Measurements from ENCODE around the gene BMPR1B. TPM values are rescaled to one million over a fixed set of nuclear protein-coding genes. Genes with fewer than 3 reads are reported as not detected.
A peak's percentile ranks its signal among the peaks of the same experiment; 100 is the strongest.

BMPR1B gene
- total and polyA plus RNA-seq, 9 of the 15 experiments (the other 6 are each of a cell fraction or from before 2014, with no cell fraction given): 0.01 TPM; not detected in 8

DNA sequence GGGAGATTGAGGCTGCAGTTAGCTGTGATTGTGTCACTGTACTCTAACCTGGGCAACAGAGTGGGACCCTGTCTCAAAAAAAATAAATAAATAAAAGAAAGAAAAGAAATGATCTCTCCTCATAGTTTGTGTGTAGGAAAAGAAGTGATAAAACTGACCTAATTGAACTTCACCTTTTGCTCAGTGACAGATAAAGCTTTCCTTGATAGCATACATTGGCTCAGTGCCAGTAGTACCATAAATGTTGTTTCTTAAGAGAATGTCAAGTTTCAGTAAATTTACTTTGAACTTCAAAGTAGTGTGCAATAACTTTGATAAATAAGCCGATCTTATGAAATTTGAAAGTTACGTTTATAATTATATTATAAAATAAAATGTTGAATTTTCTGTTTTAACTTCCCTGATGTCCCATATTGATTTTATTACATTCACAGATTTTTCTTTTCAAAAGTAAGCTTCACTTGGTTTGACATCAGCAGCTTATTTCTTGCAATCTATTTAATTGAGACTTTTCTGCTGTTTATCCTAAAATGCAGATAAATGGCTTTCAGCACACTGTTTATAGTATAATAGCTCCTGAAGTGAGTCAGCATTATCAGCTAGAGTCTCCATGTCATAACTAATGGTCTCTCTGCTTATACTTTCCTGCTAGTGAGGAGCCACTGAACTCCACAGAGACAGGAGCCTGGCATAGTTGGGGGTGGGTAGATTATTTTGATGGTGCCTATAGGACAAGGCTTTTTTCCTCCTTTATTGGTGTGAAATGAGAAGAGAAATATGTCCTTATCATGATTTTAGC lies 330.1 kb downstream of the BMPR1B start:
- ChIA-PET POLR2A (no interaction called here), CTCF (ENCODE audit: low intra/inter-chr PET ratio) (no interaction called here)
- in situ Hi-C loops (cut with MboI) (no loop called here), intact Hi-C loops (cut with micrococcal nuclease) (no loop called here)
- peak in 2 of 4 experiments; percentile 7 to 9 for DNase-seq (ENCODE audit: extremely low read depth in 1 of 4, low spot score in 3 of 4)
- no TSS peak for BruUV-seq (replicated peaks)
- Histone ChIP-seq H3K27ac (ENCODE audit: extremely low read depth, low read depth, low read length) (no peak overlapping the region), H3K9ac (ENCODE audit: insufficient read depth in 1 of 2, low read depth in 2 of 2, low read length in 2 of 2) (no peak overlapping the region), H3K79me2 (ENCODE audit: control insufficient read depth, insufficient read depth, low read length) (no peaks in the 10 kb centered on the region), H4K20me1 (replicated peaks; ENCODE audit: control insufficient read depth, insufficient read depth, low read length) (no peaks in the 10 kb centered on the region), H3K9me1 (ENCODE audit: control insufficient read depth, insufficient read depth, low read length) (no peaks in the 10 kb centered on the region), H3K27me3 (ENCODE audit: control insufficient read depth in 2 of 2, insufficient read depth in 2 of 2, low read length in 2 of 2) (no peaks in the 10 kb centered on the region), H2AFZ (ENCODE audit: low read depth, low read length) (peak overlapping the region; percentile 48; the same call in 1 of the 2 replicates), H3K36me3 (ENCODE audit: control insufficient read depth, insufficient read depth, low read length) (no peaks in the 10 kb centered on the region), H3K4me1 (replicated peaks in 1 of 2; ENCODE audit: control insufficient read depth in 2 of 2, insufficient read depth in 2 of 2, low read length in 2 of 2) (0 out of 5 replicates have a peak, but pooled peaks cover 0 to 2% of the 10 kb centered on the region in 2 experiments), H3K4me2 (ENCODE audit: insufficient read depth, low read length) (no peak overlapping the region), H3K4me3 (no peak overlapping the region), H3K9me3 (replicated peaks; ENCODE audit: control insufficient read depth, insufficient read depth, low read depth, low read length) (no peaks in the 10 kb centered on the region)
- FAIRE-seq: no peak
- WGBS (ENCODE audit: insufficient coverage, low coverage, missing lambda C conversion rate): 3% methylated on average over 2 of the region's 2 CpGs
- peak; percentile 70 for ATAC-seq
- TF ChIP-seq DIDO1 (tag; IDR thresholded peaks at IDR 0.05; ENCODE audit: low read depth): no peak
- TF ChIP-seq, protein P1, sequence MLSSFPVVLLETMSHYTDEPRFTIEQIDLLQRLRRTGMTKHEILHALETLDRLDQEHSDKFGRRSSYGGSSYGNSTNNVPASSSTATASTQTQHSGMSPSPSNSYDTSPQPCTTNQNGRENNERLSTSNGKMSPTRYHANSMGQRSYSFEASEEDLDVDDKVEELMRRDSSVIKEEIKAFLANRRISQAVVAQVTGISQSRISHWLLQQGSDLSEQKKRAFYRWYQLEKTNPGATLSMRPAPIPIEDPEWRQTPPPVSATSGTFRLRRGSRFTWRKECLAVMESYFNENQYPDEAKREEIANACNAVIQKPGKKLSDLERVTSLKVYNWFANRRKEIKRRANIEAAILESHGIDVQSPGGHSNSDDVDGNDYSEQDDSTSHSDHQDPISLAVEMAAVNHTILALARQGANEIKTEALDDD (IDR thresholded peaks at IDR 0.05): no peak
- peak; percentile 31; the same call in 1 of the 2 replicates for TF ChIP-seq FOSL1 (tag; conservative IDR thresholded peaks at IDR 0.05)
- TF ChIP-seq, protein P2, sequence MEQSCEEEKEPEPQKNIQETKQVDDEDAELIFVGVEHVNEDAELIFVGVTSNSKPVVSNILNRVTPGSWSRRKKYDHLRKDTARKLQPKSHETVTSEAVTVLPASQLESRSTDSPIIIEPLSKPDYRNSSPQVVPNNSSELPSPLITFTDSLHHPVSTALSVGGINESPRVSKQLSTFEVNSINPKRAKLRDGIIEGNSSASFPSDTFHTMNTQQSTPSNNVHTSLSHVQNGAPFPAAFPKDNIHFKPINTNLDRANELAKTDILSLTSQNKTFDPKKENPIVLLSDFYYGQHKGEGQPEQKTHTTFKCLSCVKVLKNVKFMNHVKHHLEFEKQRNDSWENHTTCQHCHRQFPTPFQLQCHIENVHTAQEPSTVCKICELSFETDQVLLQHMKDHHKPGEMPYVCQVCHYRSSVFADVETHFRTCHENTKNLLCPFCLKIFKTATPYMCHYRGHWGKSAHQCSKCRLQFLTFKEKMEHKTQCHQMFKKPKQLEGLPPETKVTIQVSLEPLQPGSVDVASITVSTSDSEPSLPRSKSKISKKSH (CRISPR knock-in tag; IDR thresholded peaks at IDR 0.05): no peak
- TF ChIP-seq MCM2 (IDR thresholded peaks at IDR 0.05; ENCODE audit: low read depth): no peak
- peak; percentile 87 for TF ChIP-seq MAFG (tag; conservative IDR thresholded peaks at IDR 0.05)
- no peak for TF ChIP-seq ZNF384 (IDR thresholded peaks at IDR 0.05; ENCODE audit: low read depth, low read length)
- peak; percentile 88 for TF ChIP-seq NFE2 (IDR thresholded peaks at IDR 0.05; ENCODE audit: low read depth)
- no peak for TF ChIP-seq RAD51 (IDR thresholded peaks at IDR 0.05; ENCODE audit: borderline replicate concordance, low read depth)
- TF ChIP-seq CCAR2 (IDR thresholded peaks at IDR 0.05; ENCODE audit: low read depth, low read length): no peak
- TF ChIP-seq, protein P3, sequence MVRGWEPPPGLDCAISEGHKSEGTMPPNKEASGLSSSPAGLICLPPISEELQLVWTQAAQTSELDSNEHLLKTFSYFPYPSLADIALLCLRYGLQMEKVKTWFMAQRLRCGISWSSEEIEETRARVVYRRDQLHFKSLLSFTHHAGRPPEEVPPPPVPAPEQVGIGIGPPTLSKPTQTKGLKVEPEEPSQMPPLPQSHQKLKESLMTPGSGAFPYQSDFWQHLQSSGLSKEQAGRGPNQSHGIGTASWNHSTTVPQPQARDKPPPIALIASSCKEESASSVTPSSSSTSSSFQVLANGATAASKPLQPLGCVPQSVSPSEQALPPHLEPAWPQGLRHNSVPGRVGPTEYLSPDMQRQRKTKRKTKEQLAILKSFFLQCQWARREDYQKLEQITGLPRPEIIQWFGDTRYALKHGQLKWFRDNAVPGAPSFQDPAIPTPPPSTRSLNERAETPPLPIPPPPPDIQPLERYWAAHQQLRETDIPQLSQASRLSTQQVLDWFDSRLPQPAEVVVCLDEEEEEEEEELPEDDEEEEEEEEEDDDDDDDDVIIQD (CRISPR knock-in tag; IDR thresholded peaks at IDR 0.05): no peak
- TF ChIP-seq PRPF4 (IDR thresholded peaks at IDR 0.05; ENCODE audit: insufficient read depth, low read depth, low read length, poor library complexity, severe bottlenecking): no peak
- TF ChIP-seq, protein P4, sequence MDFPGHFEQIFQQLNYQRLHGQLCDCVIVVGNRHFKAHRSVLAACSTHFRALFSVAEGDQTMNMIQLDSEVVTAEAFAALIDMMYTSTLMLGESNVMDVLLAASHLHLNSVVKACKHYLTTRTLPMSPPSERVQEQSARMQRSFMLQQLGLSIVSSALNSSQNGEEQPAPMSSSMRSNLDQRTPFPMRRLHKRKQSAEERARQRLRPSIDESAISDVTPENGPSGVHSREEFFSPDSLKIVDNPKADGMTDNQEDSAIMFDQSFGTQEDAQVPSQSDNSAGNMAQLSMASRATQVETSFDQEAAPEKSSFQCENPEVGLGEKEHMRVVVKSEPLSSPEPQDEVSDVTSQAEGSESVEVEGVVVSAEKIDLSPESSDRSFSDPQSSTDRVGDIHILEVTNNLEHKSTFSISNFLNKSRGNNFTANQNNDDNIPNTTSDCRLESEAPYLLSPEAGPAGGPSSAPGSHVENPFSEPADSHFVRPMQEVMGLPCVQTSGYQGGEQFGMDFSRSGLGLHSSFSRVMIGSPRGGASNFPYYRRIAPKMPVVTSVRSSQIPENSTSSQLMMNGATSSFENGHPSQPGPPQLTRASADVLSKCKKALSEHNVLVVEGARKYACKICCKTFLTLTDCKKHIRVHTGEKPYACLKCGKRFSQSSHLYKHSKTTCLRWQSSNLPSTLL (IDR thresholded peaks at IDR 0.05): no peak
- TF ChIP-seq BRCA1 (IDR thresholded peaks at IDR 0.05): no peak
- TF ChIP-seq BRCA1 (CRISPR knock-in tag; IDR thresholded peaks at IDR 0.05): no peak
- TF ChIP-seq STAT5A (IDR thresholded peaks at IDR 0.05; ENCODE audit: borderline replicate concordance, low read length): no peak
- no peak for TF ChIP-seq PHB2 (IDR thresholded peaks at IDR 0.05; ENCODE audit: low read depth)
- TF ChIP-seq CEBPB (tag; IDR thresholded peaks at IDR 0.05): no peak
